Choroid plexus epithelial cell (primary cell): ENCODE measurements around the gene WNK4.
A peak's percentile ranks its signal among the peaks of the same experiment; 100 is the strongest.

ENCODE experiments used
- DNase-seq: peaks from one replicate; pipeline ENCODE4 v3.0.0-alpha.2; 2010; ENCODE audit warnings: low read depth
- H3K4me3 ChIP-seq: 2 replicates; pipeline ENCODE4 v1.5.1; 2011; ENCODE audit warnings: low read depth, mild to moderate bottlenecking, control low read depth, low read length, moderate library complexity
- TF ChIP-seq, protein P1 (sequence below): conservative IDR thresholded peaks from 2 replicates; pipeline ENCODE4 v1.5.1; 2011; ENCODE audit warnings: low read depth, mild to moderate bottlenecking, control low read depth, inconsistent platforms, low read length, moderate library complexity

The WNK4 gene

DNA sequence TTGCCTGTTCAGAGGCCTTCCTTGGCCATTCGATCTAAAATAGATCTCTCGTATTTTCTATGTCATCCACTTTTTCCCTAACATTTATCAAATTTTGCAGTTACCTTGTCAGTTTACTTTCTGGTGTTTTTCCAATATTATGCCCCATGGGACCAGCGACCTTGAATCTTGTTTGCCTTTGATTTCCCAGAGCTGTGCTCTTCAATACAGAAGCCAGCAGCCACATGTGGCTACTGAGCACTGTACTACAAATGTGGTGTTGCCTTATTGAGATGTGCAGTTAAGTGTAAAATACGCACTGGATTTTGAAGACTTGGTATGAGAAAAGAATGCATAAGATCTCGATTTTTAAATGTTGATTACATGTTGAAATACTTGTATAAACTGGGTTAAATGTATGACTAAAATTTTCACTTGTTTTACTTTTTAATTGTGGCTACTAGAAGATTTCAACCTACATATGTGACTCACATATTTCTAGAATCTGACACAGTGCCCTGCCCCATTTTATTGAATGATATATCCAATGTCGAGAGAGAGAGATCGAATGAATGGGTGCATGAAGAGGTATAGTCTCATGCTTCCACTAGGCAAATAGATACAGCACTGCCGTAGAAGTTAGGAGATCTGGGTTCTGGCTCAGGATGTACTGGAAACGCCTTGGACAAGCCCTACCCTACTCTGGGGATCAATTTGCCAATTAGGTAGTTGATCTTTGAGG lies 52.0 kb downstream of the WNK4 start:
- peak overlapping the region; percentile 88 for H3K4me3 ChIP-seq
- DNase-seq, result no peak
- TF ChIP-seq, protein P1, sequence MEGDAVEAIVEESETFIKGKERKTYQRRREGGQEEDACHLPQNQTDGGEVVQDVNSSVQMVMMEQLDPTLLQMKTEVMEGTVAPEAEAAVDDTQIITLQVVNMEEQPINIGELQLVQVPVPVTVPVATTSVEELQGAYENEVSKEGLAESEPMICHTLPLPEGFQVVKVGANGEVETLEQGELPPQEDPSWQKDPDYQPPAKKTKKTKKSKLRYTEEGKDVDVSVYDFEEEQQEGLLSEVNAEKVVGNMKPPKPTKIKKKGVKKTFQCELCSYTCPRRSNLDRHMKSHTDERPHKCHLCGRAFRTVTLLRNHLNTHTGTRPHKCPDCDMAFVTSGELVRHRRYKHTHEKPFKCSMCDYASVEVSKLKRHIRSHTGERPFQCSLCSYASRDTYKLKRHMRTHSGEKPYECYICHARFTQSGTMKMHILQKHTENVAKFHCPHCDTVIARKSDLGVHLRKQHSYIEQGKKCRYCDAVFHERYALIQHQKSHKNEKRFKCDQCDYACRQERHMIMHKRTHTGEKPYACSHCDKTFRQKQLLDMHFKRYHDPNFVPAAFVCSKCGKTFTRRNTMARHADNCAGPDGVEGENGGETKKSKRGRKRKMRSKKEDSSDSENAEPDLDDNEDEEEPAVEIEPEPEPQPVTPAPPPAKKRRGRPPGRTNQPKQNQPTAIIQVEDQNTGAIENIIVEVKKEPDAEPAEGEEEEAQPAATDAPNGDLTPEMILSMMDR, result no peak

DNA sequence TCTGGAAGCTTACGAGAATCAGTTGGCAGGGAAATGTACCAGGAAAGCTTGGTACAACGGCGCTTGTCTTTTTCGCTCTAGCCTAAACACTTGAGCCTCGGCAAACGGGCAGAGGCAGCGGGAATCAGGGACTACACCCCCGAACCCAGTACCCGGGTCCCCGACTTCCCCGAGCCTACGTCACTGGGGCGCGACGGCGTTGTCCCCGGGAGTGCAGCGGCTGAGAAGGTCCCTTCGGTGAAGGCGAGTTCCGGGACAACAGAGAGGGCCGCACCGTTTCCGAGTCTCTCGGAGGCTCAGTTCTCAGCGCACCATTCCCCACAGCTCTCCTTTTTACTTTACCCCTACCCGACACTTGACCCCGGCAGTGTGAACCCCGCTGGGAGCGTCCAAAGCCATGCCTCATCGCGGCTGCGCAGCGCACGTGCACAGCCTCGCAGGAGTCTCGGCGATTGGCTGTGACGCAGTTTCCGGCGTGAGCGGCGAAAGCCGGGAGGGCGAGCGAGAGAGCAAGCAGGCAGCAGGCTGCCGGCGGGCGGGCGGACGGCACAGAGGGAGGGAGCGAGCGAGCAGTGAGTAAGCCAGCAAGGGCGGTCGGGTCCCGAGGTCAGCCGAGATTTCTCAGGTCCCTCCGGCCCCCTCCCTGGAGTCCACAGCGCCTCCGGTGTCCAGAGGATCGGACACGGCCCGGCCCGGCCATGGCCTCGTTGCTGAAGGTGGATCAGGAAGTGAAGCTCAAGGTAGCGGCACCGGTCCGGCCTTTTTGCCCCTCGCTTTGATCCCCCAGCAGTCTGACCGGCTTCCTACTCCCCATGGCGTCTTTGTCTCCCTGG lies 52.7 kb downstream of the WNK4 start, which contains the start of gene PSME3:
PSME3 (plus strand) TSS at position 464 of the 833 bp plus-strand sequence; CDS start at position 699, 235 bp downstream.
- DNase-seq, result peak; percentile 83
- TF ChIP-seq, protein P1, result peak; percentile 18
- H3K4me3 ChIP-seq, result peak within 1 kb of the TSS; percentile 88

DNA sequence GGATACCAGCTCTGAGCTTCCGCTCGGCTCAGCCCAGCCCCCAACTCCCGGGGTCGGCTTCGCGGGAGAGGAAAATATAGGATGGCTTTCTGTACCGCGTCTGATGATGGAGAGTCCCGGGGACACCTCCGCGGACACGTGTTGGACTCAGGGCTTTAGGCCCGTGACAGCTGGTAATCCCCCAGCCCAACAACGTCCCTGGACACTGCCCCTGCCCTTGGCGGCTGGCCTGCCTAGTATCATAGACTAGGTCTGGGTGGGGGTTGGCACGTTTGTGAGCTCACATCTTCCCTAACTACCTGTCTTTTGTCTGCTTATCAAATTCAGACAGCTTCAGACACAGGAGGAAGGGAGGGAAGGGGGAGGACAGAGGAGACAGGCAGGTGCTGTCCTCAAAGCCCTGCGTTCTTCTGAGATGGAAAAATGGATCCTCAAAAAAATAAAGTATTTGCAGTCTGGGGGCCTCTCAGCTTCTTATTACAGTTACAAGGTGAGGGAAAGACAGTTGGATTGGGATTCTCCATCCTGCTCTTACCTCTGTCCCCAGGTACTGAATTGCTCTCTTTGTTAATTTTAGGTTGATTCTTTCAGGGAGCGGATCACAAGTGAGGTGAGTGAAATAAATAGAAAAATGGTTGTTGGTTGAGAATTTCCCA lies 53.5 kb downstream of the WNK4 start:
- TF ChIP-seq, protein P1, result no peak
- DNase-seq, result no peak
- H3K4me3 ChIP-seq, result peak overlapping the region; percentile 88

DNA sequence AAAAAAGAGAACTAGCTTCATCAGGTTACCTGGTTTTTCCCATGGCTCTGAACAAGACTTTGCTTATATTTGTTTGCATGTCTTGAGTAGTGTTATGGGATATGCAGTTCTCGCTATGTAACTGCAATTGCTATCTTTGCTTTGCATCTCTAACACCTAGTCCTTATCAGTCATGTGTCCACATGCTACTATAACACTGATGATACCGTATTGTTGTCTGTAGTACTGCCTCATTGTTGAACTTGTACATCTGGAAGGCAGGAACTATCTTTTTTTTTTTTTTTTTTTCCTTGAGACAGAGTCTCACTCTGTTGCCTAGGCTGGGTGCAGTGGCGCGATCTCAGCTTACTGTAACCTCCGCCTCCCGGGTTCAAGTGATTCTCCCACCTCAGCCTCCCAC lies 55.3 kb downstream of the WNK4 start:
- DNase-seq, result no peak
- no peak overlapping the region for H3K4me3 ChIP-seq
- TF ChIP-seq, protein P1, result no peak

DNA sequence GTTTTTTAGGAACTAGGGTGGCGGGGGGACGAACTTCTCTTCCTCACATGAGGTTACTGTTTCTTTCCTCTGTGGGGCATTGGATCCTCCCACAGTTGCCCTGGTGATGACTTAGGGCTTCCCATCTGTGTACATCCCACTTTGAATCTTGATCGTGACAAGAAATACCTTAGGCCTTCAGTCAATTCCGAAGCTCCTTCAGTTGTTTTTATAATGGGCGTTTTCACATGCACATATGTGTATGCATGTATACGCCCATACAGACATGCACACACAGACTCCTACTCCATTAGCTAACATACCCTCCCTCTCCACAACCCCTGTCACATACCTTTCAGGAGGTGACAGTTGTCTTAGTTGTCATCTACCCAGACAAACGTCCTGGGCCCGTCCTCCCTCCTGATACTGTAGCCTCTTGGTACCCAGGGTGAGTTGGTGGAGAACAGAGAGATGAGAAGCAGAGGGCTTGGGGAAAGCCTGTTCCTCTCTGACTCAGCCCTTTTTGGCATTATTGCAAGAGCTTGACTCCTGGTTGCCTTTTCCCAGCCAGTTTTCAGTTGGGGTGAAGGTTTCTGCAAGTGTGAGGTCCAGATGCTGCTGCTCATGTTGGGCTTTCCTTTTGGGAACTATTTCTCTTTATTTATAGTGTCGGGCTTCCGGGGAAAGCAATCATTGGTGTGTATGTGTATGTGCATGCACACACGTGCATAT lies 61.7 kb downstream of the WNK4 start:
- no peak for DNase-seq
- TF ChIP-seq, protein P1, result no peak
- no peak overlapping the region for H3K4me3 ChIP-seq

DNA sequence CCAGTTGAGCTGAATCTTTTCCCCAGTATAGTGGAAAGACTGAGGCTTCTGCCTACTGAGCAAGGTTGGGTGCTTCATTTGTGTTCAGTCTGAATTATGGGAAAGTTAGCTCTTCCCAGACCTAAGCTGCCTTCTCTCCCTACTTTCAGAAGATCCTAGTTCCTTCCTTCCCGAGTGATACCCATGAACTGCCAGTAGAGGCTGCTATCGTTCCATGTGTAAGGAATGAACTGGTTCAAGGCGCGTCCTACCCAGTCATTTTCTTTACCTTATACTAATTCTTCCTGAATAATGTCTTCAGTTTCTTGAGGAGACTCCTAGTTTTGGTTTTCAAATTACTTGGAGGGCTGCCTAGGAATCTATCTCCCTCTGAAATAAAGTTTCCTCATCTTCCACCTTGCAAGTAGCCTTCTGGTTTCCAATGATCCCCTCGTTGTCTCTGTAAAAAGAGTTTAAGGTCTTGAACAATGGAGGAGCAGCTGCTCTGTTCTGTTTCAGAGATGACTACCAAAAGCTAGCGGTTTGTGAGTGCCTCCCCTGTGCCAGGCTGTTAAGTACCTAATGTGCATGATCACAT lies 63.0 kb downstream of the WNK4 start:
- peak; percentile 87 for DNase-seq
- H3K4me3 ChIP-seq, result no peak overlapping the region
- TF ChIP-seq, protein P1, result peak; percentile 100
